Measurements from ENCODE around the gene LRRC59. TPM values are rescaled to one million over a fixed set of nuclear protein-coding genes. Genes with fewer than 3 reads are reported as not detected.

Gene LRRC59
- total and polyA plus RNA-seq, 2 of the 13 experiments (the other 11 are each of a cell fraction or from before 2014, with no cell fraction given): 87.3 to 222 TPM

DNA sequence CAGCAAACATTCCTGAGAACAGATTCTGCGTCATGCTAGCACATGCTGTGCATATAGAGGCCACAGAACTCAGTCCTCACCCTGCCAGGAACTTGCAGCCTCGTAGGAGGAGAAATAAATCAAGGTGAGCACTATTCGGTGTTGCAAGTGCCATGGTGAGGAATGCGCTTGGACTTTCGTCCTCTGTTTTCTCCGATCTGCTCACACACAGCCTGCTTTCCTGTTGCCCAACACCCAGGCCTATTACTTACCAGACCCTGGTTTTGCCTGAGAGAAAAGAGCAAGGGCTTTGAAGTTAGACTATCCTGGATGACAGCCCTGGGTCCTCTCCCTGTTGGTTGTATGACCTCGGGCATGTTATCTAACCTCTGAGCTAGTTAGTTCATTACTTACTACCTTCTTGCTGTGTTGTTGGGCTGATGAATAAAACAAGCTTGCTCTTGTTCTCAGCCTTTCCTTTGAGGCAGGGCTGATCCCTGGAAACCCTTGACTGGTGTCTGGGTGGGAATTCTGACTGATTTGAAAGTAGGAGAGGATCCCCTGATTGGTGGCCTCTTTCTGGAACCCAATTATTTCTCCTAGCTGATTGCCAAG lies 31.6 kb upstream of the LRRC59 start (continued):
- TF ChIP-seq, protein P1, sequence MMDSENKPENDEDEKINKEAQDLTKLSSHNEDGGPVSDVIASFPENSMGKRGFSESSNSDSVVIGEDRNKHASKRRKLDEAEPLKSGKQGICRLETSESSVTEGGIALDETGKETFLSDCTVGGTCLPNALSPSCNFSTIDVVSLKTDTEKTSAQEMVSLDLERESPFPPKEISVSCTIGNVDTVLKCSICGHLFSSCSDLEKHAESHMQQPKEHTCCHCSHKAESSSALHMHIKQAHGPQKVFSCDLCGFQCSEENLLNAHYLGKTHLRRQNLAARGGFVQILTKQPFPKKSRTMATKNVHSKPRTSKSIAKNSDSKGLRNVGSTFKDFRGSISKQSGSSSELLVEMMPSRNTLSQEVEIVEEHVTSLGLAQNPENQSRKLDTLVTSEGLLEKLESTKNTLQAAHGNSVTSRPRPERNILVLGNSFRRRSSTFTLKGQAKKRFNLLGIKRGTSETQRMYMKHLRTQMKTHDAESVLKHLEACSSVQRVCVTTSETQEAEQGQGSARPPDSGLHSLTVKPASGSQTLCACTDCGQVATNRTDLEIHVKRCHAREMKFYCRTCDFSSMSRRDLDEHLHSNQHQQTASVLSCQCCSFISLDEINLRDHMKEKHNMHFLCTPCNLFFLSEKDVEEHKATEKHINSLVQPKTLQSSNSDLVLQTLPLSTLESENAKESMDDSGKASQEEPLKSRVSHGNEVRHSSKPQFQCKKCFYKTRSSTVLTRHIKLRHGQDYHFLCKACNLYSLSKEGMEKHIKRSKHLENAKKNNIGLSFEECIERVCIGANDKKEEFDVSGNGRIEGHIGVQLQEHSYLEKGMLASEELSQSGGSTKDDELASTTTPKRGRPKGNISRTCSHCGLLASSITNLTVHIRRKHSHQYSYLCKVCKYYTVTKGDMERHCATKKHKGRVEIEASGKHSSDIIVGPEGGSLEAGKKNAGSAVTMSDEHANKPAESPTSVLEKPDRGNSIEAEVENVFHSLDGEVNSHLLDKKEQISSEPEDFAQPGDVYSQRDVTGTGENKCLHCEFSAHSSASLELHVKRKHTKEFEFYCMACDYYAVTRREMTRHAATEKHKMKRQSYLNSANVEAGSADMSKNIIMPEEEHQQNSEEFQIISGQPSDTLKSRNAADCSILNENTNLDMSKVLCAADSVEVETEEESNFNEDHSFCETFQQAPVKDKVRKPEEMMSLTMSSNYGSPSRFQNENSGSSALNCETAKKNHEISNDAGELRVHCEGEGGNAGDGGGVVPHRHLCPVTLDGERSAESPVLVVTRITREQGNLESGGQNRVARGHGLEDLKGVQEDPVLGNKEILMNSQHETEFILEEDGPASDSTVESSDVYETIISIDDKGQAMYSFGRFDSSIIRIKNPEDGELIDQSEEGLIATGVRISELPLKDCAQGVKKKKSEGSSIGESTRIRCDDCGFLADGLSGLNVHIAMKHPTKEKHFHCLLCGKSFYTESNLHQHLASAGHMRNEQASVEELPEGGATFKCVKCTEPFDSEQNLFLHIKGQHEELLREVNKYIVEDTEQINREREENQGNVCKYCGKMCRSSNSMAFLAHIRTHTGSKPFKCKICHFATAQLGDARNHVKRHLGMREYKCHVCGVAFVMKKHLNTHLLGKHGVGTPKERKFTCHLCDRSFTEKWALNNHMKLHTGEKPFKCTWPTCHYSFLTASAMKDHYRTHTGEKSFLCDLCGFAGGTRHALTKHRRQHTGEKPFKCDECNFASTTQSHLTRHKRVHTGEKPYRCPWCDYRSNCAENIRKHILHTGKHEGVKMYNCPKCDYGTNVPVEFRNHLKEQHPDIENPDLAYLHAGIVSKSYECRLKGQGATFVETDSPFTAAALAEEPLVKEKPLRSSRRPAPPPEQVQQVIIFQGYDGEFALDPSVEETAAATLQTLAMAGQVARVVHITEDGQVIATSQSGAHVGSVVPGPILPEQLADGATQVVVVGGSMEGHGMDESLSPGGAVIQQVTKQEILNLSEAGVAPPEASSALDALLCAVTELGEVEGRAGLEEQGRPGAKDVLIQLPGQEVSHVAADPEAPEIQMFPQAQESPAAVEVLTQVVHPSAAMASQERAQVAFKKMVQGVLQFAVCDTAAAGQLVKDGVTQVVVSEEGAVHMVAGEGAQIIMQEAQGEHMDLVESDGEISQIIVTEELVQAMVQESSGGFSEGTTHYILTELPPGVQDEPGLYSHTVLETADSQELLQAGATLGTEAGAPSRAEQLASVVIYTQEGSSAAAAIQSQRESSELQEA (CRISPR knock-in tag; IDR thresholded peaks at IDR 0.05; ENCODE audit: not compliant biosample characterization): no peak
- TF ChIP-seq ZNF776 (CRISPR knock-in tag; IDR thresholded peaks at IDR 0.05) (no peak), YEATS2 (CRISPR knock-in tag; IDR thresholded peaks at IDR 0.05; ENCODE audit: borderline replicate concordance) (peak; percentile 92), SIX4 (CRISPR knock-in tag; IDR thresholded peaks at IDR 0.05) (peak; percentile 86), AGO2 (optimal IDR thresholded peaks at IDR 0.05; ENCODE audit: low read depth, low read length) (no peak), ZFP82 (CRISPR knock-in tag; IDR thresholded peaks at IDR 0.05; ENCODE audit: borderline replicate concordance) (no peak), ZNF614 (CRISPR knock-in tag; IDR thresholded peaks at IDR 0.05; ENCODE audit: borderline replicate concordance) (peak; percentile 98), NFYB (CRISPR knock-in tag; IDR thresholded peaks at IDR 0.05) (no peak; the same call in 1 of the 2 replicates), BRD4 (CRISPR knock-in tag; IDR thresholded peaks at IDR 0.05) (peak; percentile 62; the same call in 1 of the 2 replicates), ZNF724P (CRISPR knock-in tag; IDR thresholded peaks at IDR 0.05; ENCODE audit: borderline replicate concordance) (no peak), ZNF781 (CRISPR knock-in tag; IDR thresholded peaks at IDR 0.05; ENCODE audit: borderline replicate concordance, not compliant biosample characterization) (no peak), CBX1 (IDR thresholded peaks at IDR 0.05; ENCODE audit: low read depth) (peak; percentile 32), ZBED4 (CRISPR knock-in tag; IDR thresholded peaks at IDR 0.05; ENCODE audit: borderline replicate concordance) (peak; percentile 78; the same call in 1 of the 2 replicates), FLYWCH1 (CRISPR knock-in tag; IDR thresholded peaks at IDR 0.05) (no peak), MBD4 (IDR thresholded peaks at IDR 0.05; ENCODE audit: borderline replicate concordance, low read length) (0 out of 2 replicates have a peak, but pooled peaks have one; percentile 23)
- TF ChIP-seq, protein P2, sequence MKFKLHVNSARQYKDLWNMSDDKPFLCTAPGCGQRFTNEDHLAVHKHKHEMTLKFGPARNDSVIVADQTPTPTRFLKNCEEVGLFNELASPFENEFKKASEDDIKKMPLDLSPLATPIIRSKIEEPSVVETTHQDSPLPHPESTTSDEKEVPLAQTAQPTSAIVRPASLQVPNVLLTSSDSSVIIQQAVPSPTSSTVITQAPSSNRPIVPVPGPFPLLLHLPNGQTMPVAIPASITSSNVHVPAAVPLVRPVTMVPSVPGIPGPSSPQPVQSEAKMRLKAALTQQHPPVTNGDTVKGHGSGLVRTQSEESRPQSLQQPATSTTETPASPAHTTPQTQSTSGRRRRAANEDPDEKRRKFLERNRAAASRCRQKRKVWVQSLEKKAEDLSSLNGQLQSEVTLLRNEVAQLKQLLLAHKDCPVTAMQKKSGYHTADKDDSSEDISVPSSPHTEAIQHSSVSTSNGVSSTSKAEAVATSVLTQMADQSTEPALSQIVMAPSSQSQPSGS (CRISPR knock-in tag; IDR thresholded peaks at IDR 0.05): peak; percentile 94

Measured in HepG2 (cell line).